GM18498 (cell line): ENCODE results near the gene RIN3.

Experiments used
- ATAC-seq: cut with Tn5 transposase; IDR thresholded peaks from one replicate; pipeline ENCODE4 v1.9.1; 2021; ENCODE audit warnings: mild to moderate bottlenecking, moderate library complexity; ENCODE audit not compliant: unreplicated experiment

Gene RIN3

GRCh38 chr14:92510972-92511371, 2.6 kb upstream of the RIN3 start:
- no peak for ATAC-seq

DNA sequence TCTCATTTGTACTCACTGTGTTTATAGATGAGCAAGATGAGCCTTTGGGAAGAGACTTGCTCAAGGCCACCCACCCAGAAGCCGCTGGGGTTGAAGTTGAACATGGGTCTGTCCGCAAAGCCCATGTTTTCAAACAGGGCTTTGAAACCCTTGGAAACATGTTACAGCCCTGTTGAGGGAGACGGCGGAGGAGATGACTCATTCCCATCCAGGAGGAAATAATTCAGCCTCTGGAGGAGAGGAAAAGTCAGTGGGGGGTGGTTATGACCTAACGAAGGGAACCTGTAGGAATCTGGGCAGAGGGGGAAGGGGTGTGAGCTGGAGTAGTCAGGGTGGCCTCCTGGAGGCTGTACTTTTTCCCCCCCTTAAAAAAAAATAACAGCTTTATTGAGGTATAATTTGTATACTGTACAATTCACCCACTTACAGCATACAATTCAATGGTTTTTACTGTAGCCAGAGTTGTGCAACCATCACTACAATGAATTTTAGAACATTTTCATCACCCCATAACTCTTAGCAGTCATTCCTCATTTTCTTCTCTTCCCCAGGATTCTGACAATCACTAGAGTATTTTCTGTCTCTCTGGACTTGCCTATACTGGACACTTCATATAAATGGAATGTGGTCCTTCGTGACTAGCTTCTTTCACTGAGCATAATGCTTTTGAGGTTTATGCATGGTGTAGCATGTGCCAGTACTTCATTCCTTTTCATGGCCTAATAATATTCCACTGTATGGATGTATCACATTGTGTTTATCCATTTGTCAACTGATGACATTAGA, 1.9 kb upstream of the RIN3 start:
- no peak for ATAC-seq

DNA sequence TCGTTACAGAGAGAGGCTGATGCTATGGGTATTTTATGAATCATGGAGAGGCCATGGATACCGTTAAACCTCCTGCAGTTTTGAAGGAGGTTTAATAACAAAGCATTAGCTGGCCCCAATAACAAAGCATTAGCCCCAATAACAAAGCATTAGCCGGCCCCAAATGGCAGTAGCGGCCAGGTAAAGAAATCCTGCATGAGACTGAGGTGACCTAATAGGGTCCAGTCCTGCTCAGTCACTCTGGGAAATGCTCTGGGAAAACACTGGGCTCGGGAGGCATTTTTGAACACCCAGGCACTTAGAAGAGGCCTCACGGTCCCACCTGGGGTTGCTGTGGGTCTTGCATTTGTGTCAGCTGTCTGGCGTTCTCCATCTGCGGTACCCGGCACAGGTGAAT, 776 bp upstream of the RIN3 start:
- no peak for ATAC-seq

DNA sequence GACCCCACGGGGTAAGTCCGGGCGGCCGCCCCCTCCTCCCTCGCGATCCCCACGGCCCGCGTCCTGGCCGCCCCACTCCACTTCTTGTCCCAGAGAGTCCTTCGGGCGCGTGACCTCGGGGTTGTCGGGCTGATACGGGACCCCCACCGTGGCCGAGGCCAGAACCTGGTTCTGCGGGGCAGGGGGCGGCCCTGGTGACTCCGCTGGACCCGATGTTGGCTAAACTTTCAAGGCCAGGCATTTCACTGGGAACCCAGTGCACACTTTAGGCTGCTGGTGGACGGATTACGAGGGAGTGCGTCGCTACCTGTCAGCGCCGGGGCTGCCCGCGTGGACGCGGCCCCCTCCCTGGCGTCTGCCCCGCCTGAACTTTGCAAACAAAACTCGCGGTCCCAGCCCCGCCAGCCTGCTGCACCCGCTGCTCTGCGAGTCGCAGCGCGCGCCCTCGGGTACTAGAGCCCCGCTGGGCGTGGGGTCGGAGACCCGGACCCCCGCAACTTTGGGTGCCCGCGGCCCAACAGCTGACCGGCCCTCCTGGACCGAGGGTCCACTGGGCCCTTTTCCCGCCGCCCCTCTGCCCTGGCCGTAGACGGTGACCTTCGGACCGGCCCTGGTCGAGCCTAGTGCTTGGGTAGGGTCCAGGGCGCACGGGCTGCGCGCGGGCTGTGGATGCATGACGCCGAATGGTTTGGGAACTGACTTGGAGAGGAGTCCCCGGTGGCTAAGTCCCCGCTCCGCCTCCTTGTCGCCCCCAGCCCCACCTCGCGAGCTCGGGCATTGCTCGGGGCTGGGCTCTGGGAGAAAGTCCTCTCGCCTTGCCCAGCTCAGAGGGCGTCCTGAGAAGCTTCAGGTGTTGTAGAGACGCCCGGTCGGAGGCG, 624 bp downstream of the RIN3 start:
- peak; percentile 35 for ATAC-seq

DNA sequence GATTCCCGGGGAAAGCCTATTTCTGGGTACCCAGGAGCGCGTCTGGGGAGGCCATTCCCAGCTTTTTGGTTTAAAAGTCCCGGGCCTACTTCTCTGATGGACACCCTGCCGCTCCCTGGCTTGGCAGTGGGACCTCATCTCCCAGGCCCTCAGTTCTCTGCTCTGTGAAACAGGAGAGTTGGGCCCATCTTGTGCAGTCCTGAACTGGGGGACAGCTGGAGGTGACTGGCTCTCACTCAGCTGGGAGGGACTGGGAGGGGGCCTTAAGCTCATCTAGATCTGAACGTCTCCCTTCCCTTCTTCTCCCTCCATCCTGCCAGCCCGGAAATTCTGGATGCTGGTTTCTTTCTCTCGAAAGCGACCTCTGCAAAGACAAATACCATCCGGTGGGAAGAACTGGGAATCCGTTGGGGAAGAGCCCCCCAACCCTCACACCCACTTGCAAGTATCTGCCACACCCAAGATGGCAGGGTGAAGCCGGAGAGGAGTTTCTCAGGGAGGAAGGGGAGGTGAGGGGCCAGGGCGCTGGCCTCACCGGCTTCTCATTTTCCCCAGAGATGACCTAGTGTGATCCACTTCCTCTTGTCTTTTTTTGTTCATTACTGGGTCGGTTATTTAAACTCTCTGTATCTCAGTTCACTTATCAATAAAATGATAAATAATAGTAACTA, 1.4 kb downstream of the RIN3 start:
- ATAC-seq, result no peak

DNA sequence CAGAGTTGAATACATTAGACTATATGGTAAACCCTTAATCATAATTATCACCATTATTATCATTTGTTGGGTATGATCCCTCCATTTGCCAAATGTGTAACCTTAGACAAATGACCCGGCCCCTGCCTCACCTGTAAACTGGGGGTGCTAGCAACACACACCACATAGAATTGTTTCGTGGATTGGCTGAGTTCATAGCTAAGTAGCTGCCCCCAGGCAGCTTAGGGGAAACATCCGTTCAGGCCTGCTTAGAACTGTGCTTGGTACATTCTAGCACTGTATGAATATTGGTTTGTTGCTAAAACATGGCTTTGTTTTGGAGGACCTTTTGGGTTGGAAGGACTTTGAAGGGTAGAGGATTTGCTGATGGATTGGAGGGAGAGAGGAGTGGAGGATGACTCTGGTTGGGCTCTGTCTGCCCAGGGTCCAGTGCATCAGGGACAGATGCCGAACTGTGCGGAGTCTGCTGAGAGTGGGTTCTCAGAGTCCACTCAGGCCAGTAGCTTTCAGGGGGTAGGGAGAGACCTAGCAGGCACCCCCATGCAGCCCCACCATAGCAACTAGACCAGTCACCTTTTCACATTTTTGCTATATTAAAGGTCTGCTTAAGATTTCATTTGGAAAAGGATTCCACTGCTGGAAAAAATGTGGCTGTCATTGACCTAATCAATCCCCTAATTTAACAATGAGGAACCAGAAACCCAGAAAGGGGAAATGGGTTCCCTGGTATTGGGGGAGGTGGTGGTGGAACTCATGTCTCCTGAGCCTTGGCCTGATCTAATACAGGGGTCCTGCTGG, 2.2 kb downstream of the RIN3 start:
- ATAC-seq, result no peak

- ATAC-seq, result no peak
These were observed 2.9 kb downstream of the RIN3 start for GRCh38 chr14:92516344-92516965.

GRCh38 chr14:92516966-92517506, 3.5 kb downstream of the RIN3 start:
- ATAC-seq, result no peak

DNA sequence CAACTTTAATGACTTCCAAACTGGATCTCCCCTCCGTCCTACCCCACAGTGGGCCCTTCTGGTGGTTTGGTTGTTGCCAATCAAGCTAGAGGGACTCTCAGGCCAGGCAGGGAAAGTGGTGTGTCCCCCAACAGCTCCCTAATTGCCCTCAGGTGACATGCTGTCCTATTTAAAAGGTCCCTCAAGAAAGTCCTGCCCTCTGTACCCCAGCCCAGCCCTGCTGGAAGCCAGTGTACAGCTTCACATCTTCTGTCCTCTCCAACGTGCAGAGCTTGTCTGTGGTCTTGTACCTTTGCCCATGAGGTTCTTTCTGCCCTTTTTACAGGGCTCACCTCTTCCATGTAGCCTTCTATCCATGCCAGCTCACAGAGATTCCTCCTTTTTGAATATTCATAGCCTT, 4.2 kb downstream of the RIN3 start:
- ATAC-seq, result no peak

- ATAC-seq, result peak; percentile 26
These were observed 5.9 kb downstream of the RIN3 start for GRCh38 chr14:92519246-92520101.

DNA sequence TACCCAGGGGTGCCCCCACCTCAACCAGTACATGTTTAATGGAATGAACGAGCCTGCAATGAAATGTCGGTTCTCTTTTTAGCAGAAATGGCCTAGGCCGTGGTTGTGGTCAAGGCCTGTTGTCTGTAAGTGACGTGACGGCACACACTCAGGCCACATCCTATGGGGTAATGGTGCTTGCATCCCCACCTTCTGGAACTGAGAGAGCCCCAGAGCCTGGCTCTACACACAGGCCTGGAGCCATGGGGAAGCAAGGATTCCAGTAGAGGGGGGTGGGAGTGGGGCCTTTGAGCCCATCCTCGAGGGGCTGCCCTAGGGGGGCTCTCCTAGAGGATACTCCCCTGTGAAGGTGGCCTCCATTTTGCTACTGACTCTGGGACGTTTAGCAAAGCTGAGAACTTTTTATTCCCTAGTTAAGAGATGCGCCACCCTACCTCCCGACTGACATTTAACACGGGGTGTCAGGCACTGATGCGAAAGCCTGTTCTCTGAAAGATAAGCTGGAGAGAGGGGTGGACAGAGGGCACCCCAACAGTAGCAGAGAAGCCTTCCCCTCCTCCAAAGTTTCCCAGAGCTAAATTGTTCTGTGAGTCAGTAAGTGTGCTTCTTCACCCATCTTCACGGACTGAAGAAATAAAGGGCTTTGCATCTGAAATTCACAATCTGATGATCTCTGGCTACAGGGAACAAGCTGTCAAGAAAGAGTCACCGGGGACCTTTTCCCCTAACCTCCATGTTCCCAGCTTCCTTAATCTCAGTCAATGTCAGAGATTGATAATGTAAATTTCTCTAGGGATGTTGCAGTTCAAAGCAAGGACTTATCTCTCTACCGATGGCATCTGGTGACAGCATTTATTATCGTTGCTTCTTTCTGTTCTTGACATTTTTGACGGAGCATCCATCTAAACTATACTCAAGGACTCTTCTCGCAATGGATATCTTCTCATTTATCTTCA, 6.8 kb downstream of the RIN3 start:
- peak; percentile 60 for ATAC-seq

DNA sequence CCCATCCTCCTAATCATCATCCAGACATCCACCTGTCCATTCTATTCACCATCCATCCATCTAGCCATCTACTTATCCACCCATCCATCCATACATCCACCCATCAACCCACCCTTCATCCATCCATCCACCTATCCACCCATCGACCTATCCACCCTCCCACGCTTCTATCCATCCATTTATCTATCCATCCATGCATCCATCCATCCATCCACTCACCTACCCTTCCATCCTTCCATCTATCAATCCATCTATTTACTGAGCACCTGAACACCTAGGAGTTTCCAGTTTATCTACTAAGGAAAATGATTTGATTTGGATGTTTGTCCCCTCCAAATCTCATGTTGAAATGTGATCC, 7.5 kb downstream of the RIN3 start:
- no peak for ATAC-seq

DNA sequence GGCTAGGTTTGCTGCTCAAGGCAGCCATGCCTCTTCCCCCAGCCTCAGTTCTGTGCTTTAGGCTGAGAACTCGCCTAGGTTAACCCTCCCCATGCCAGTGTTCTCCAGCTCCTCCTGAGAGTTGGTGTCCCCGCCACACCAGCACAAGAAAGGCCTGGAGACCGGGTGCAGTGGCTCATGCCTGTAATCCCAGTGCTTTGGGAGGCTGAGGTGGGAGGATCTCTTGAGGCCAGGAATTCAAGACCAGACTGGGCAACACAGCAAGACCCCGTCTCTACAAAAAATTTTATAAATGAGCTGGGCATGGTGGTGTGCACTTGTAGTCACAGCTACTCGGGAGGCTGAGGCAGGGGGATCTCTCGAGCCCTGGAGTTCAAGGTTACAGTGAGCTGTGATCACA, 10.2 kb downstream of the RIN3 start:
- ATAC-seq, result no peak

GRCh38 chr14:92524602-92525185, 11.1 kb downstream of the RIN3 start:
- ATAC-seq, result no peak

DNA sequence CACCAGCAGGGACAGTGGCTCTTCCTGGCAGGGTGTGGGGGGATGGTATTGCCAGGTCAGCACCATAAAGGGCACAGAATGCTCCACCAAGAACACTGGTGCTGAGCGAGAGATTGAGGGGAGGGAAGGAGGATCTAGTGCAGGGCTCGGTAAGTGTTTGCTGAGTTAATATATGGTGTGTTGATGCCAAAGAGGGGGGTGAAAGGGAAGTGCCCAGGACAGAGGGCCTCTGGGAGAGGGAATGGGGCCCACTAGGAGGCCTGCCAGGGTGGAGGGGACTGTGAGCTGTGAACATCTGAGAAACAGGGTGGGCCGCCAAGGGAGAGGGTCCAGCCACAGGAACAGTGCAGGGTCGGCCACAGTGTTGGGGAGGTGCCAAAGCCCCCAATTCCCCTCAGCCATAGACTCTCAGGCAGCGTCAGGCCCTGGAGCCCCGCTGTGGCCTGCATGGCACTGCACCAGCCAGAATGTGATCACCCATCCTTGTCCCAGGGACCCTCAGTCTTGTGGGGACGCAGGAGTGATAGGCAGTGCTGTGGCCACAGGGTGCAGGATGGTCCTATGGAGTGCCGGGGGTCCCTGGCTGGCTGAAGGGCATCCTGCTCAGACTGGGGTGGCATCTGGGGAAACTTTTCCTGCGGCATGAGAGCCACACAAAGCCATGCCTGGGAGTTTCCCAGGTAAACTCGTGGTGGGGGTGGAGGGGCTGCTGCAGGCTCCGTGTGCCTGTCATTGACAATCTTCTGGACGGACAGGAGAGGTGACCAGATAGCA, 11.9 kb downstream of the RIN3 start:
- no peak for ATAC-seq

DNA sequence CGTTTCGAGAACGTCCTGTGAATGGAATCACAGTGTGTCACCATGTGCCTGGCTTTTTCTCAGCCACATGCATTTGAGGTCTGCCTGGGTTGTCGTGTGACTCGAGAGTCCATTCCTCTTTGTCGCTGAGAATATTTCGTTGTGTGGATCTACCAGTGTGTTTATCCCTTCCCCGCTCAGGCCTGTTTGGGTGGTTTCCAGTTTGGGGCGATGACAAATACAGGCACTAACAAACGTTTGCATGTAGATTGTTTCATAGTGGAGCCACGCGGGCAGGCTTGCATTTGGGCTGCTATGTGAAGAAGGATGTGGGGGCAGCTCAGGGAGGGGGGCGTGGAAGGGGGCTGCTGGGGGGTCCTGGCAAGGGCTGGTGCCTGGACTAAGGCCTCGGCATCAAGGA, 14.1 kb downstream of the RIN3 start:
- ATAC-seq, result no peak

DNA sequence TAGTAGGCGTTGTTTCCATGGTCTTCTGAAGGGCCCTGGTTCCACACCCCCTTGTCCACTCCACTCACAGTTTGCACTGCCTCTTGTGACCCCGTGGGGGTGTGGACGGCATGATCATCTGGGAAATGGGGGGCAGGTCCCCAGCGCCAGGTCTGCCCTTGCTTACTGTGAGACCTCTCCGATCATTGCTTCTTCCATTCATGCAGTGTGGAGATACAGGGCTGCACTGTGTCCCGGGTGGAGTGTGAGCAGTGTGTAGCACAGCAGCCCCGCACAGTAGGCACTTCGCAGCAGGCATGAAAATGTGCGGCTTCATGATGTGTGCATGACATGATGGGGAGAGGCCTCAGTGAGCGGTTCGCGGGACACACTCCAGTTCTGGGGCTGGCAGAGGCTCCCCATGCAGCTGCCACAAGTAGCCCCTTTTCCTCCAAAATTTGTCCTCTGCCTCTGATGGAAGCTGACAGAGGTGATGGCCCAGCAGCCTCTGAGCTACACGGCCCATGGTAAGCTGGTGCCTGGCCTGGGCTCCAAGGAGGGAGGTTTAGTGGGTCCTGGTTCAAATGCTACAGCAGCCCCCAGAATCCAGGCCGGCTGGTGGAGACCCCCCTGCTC, 15.0 kb downstream of the RIN3 start:
- ATAC-seq, result no peak
